SKM-1 treated with dmso at 0.1 percent for 144 hours (cell line): Measurements from ENCODE around the gene WSB1.

ENCODE experiments used
- DNase-seq: peaks from one replicate; lab custom pipeline; 2025; ENCODE audit not compliant: unreplicated experiment; lab: John Stamatoyannopoulos, UW

Gene WSB1

GRCh38 chr17:27354491-27355081 lies 60.7 kb downstream of the WSB1 start:
- DNase-seq, result peak; percentile 36

- no peak for DNase-seq
Measured at GRCh38 chr17:27355419-27355818, 61.5 kb downstream of the WSB1 start.

- DNase-seq, result no peak
Measured at GRCh38 chr17:27356091-27356705, 62.3 kb downstream of the WSB1 start.

- DNase-seq, result no peak
Measured at GRCh38 chr17:27357236-27357635, 63.3 kb downstream of the WSB1 start.

- DNase-seq, result no peak
Measured at GRCh38 chr17:27360507-27360906, 66.6 kb downstream of the WSB1 start.

GRCh38 chr17:27361695-27362094 lies 67.8 kb downstream of the WSB1 start:
- no peak for DNase-seq

GRCh38 chr17:27362503-27362902 lies 68.6 kb downstream of the WSB1 start:
- no peak for DNase-seq

- DNase-seq, result no peak
Measured at GRCh38 chr17:27362909-27363308, 69.0 kb downstream of the WSB1 start.

GRCh38 chr17:27363326-27363725 lies 69.4 kb downstream of the WSB1 start:
- no peak for DNase-seq
